GM18868 (cell line): ENCODE data around the gene AGAP5.
"Not testable (repeated sequence)": the region's sequence is repeated elsewhere in the genome, so short reads cannot be mapped to it uniquely, and the experiment has no call there.

Source experiments
- ATAC-seq: cut with Tn5 transposase; IDR thresholded peaks from one replicate; pipeline ENCODE4 v1.9.1; 2021; ENCODE audit warnings: mild to moderate bottlenecking, moderate library complexity; ENCODE audit not compliant: unreplicated experiment

Gene AGAP5

GRCh38 chr10:73697675-73698159, at the start of gene AGAP5:
Gene AGAP5 (minus strand): TSS chr10:73698109. CDS start chr10:73697755, 354 bp downstream.
- ATAC-seq: not testable (repeated sequence)

GRCh38 chr10:73746721-73747120, 48.8 kb upstream of the AGAP5 start:
- ATAC-seq: no peak

GRCh38 chr10:73744664-73744975, 46.7 kb upstream of the AGAP5 start:
- peak; percentile 39 for ATAC-seq

DNA sequence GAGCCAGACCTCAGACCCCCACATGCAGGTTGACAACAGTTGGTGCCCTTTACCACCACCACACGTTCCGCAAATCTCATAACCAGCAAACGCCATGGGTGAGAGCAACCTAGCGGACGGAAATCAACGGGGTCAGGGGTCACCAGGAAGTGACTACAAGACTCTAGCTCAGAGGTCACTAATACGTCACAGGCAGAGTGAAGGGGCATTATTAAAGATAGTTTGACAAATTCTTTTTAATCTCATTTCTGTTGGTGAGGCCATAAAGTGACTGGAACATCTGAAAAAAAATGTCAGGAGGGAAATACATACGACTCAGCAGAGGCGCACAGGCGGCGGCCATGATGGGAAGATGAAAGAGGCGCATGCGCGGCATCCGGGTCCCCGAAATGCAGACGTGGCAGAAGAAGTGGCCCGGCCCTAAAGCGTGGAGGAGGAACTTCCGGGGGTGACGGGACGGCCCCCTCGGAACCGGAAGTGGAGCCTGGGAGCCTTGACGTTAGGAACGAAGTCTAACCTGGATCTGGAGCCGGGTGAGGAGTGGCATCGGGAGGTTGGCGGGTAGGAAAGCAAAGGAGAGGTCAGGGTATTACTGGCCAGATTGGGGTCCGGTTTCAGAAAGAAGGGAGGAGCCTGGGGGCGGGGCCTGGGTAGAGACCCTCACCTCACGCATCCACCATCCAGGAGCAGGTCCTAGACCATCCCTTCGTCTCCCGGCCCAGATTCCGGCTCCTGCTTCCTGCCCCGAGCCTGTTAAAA, 46.2 kb upstream of the AGAP5 start, which contains the start of gene SEC24C:
Gene SEC24C (plus strand): TSS at position 468 of the 759 bp plus-strand sequence. CDS start 2,461 bp downstream, outside the sequence.
- ATAC-seq: peak; percentile 87

DNA sequence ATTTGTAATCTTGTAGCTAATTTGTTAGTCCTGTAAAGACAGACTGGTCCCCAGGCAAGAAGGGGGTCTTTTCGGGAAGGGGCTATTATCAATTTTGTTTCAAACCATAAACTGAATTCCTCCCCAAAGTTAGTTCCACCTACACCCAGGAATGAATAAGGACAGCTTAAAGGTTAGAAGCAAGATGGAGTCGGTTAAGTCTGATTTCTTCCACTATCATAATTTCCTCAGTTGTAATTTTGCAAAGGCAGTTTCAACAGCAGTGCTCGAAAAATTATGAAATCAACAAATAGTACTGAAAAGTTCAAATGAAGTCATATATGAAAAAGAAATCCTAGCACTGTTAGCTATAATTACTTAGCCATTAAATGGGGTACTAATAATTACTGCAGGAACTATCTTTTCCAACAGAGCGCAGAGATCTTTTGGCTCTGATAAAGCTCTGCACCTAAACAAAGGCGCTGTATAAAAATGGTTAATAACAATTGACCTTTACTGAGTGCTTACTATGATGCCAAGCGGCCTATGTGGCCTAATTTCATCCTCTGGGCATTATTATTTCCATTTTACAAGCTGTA, 45.5 kb upstream of the AGAP5 start:
- ATAC-seq: no peak

DNA sequence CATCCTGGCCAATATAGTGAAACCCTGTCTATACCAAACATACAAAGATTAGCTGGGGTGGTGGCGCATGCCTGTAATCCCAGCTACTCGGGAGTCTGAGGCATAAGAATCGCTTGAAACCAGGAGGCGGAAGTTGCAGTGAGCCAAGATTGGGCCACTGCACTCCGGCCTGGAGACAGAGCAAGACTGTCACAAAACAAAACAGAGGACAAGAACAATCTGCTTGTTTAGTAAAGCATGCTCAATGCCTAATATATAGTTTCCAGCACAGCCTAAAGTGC, 44.5 kb upstream of the AGAP5 start:
- ATAC-seq: no peak

DNA sequence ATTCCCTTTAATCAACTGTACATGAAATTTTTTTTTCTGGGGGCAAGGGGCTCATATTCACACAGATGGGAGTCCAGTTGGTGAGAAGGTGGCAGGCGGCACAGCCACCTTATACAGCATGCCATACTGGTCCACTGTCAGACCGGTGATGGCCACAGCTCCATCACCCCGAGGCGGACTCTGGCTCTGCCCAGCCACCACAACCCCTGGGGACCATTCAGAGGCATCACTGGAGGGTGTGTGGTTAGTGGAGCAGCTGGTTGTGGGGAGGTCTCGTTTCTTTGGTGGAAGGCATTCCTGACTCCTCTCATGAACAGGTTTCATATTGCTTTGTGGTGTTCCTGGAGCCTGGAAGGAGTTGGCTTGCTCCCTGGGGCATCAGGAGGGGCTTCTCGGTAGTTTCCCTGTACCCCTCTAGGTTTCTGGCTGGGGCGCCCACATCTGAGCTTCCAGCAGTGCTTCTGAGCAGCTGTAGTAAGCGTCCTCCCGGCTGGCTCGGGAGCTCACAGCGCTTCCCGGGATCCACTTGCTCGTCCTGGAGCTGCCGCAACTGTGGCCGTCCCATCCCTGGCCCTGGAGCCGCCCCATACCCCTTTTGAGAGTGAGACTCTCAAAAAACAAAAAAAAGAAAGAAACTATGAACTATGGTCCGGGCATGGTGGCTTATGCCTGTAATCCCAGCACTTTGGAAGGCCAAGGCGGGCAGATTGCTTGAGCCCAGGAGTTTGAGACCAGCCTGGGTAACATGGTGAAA, 42.8 kb upstream of the AGAP5 start:
- not testable (repeated sequence) for ATAC-seq

- ATAC-seq: no peak
Measured at GRCh38 chr10:73734796-73735305, 36.9 kb upstream of the AGAP5 start.

DNA sequence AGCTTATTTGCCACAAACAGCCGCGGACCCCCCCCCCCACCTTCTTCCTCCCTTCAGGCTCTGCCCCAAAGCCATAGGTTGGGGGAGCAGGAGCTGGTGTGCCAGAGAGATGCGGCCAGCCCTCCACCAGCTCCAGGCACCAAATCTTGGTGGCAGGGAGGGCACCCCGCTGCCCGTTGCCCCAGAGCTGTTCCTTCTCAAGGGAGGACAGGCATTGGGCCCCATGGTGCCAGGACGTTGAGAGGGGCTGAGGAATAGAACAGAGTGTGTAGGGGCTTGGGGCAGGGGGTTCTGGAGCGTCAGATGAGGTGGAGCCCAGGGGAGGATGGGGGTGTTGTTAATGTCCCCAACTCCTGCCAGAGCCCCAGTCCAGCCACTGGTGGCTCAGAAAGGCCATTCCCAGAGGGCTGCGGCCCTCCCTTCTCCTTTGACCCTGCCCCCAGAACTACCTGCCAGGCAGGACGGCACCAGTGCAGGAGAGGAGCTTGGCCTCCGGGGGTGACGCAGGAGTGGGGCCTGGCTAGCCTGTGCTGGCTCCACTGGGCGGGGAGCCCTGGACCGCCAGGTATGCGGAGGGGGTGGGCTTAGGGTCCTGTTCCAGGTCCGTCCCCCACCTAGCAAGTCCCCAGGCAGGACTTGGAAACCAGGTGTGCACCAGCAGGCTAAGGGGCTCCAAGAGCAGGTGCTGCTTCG, 36.3 kb upstream of the AGAP5 start:
- ATAC-seq: no peak

DNA sequence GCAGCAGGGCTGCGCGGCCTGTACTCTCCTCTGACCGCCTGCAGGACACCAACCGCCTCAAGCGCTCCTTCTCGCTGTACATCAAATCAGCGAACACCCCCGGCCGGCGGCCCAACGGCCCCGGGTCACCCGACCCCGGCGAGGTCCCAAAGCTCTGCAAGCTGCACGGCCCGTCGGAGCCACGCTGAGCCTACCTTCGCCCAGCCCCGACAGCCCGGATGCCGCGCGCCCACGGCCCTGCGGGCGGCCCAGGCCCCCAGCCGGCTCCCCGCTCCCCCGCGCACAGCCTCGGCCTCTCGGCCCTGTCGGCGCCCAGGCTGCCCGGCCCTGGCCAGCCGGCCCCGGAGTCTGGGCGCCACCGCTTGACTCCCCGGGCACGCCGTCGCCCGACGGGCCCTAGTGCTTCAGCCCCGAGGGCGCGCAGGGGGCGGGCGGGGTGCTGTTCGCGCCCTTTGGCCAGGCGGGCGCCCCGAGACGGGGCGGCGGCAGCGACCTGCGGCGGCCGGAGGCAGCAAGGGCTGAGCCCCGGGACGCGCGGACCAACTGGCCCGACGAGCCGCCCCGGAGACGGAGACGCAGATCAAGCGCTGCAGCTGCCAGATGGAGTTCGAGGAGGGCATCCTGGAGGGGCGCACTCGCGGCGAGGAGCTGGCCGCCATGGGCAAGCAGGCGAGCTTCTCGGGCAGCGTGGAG, 35.2 kb upstream of the AGAP5 start:
- ATAC-seq: no peak

GRCh38 chr10:73732426-73732825, 34.5 kb upstream of the AGAP5 start:
- ATAC-seq: no peak

- no peak for ATAC-seq
Measured at GRCh38 chr10:73731588-73732375, 33.9 kb upstream of the AGAP5 start.

DNA sequence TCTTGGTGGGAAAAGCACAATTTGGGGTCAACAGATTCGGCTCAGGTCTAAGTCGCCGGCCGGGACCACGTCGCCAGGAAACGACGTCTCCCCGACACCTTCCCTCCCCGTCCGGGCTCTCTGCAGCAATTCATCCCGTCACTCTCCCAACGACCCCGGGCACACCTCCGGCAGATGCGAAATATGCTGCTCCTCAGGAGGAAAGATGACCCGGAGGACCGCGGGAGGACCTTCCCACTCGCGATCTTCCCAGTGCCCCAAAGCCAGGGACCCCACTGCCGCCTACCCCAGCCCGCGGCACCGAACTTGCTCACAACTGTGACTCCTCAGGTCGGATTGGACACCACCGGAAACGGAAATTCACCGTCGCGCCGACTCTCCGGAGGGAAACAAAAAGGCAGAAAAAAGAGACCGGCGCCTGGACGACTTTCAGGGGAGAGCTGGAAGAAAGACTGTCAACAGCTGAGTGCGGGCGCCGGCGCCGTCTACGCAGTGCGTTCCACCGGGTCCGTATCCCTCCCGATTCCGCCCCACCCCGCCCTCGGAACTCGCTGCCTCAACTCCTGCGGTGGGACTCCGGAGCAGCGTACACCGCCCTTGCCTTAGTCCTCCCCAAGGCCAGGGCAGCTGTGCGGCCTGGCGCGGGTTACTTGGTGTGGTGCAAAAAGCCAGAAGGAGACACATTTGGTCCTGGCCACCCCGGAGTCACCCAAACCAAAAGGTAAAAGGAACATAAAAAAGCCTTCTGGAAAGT, 32.4 kb upstream of the AGAP5 start:
- ATAC-seq: peak; percentile 92

DNA sequence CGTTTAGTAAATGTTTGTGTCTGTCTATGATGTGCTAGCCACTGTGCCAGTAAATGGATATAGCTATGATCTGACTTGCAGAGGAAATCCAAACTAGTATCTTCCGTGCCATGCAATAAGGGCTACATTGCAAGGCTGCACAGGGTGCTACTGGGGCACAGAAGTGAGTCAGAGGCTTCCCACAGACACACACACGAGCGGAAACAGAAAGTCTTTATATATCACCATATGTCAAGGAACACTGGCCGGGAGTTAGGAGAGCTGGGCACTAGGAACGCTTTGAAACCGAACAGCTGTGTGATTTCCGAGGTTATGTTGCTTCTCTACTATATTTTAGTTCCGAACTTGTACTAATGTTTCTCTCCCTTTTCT, 31.9 kb upstream of the AGAP5 start:
- ATAC-seq: not testable (repeated sequence)

DNA sequence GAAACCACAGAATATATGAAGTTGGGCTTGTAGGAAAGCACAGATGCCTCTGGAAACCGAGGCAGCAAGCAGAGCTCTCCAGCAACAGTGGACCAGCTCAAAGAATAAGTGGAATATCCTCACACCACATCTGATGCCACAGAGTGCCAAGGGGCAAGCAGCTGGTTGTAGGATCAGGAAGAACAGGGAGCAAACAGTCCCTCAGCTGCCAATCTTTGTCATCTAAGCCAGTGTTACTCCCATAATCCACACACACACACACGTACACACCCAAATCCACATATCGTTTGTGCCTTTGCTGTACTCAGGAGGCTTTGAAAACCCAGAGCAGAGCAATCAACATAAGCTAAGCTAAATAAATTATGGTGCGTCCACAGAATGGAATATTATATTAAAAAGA, 25.6 kb upstream of the AGAP5 start:
- ATAC-seq: no peak

DNA sequence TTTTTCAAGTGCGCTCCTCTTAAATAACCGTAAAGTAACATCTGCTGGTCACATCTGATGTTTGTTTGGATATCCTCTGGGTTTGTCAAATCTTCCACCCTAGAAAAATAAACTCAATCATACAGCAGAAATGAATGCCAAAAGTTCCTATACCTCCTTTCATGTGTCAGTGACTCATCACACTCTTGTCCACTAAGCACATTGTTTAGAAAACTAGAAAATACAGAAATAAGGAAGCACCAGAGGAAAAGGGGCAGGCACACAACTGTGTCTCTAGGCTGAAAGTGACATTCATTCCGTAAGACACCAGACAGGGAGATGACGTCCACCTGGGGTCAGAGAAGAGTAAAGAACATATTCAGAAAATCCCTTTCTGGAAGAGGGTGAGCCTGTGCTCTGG, 22.7 kb upstream of the AGAP5 start:
- not testable (repeated sequence) for ATAC-seq

GRCh38 chr10:73717556-73717955, 19.6 kb upstream of the AGAP5 start:
- no peak for ATAC-seq

GRCh38 chr10:73716251-73716650, 18.3 kb upstream of the AGAP5 start:
- no peak for ATAC-seq
